Peyer's patch (tissue), 4 donors: ENCODE results near the gene KLF13.

Experiments used
- POLR2A ChIP-seq, 2 donors: fragments of 450-650 bp; IDR thresholded peaks; one replicate each; pipeline ENCODE4 v1.5.1; 2017; ENCODE audit warnings: antibody characterized with exemption in 2 of 2, mild to moderate bottlenecking in 2 of 2, moderate library complexity in 2 of 2
- TF ChIP-seq, protein P1 (sequence below), 6 experiments: fragments of 450-650 bp in 4 of 6; fragments of 200-600 bp in 2 of 6; sonication (generic) in 1 of 6; IDR thresholded peaks; one replicate each; pipeline ENCODE4 v1.5.1; 2017 to 2019; ENCODE audit warnings: antibody characterized with exemption in 6 of 6, mild to moderate bottlenecking in 3 of 6, moderate library complexity in 1 of 6

DNA sequence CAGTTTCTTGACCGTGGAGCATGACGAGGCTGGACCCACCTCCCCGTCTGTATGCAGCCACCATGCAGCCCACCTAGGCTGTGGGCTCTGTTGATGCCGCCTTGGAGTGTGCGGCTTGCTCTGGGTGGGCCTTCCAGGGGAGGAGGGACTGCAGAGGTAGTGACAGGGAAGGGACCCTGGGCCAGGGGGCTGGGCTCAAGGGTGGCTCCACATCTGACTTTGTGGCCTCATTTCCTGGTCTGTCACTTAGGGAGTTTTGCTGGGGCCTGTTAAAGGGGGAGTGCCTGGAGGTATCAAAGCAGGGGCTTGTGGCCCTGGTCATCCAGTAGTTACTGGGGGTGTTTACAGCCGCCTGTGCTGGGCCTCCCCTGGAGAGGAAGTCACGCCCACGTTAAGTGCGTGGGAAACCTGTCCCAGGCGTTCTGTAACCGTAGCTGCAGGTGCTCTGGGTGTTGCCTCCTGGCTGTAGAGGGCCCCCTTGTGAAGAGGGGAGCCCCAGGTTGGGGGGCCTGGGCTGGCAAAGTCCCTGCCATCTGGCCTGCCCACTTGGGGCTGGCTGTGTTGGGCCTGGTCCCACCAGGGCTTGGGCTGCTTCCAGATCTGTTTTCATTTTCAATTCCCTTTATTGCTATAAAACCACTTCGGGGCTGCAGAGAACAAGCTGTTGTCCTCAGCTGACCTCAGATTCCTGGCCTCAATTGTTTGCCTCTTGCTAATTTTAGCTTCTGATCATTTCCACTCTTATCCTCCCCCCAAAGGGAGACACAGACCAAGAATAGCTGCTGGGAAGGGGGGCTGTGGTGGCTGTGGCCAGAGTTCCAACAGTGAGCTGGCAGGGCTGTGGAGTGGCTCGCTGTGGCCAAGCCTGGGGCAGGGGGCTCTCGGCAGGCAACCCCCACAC lies 26.5 kb downstream of the KLF13 start:
- TF ChIP-seq POLR2A (IDR thresholded peaks at IDR 0.05): no peak
- TF ChIP-seq, protein P1, sequence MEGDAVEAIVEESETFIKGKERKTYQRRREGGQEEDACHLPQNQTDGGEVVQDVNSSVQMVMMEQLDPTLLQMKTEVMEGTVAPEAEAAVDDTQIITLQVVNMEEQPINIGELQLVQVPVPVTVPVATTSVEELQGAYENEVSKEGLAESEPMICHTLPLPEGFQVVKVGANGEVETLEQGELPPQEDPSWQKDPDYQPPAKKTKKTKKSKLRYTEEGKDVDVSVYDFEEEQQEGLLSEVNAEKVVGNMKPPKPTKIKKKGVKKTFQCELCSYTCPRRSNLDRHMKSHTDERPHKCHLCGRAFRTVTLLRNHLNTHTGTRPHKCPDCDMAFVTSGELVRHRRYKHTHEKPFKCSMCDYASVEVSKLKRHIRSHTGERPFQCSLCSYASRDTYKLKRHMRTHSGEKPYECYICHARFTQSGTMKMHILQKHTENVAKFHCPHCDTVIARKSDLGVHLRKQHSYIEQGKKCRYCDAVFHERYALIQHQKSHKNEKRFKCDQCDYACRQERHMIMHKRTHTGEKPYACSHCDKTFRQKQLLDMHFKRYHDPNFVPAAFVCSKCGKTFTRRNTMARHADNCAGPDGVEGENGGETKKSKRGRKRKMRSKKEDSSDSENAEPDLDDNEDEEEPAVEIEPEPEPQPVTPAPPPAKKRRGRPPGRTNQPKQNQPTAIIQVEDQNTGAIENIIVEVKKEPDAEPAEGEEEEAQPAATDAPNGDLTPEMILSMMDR (IDR thresholded peaks at IDR 0.05): peak in 2 of 6 experiments; percentile 8 to 24
